Endothelial cell of umbilical vein (primary cell): ENCODE measurements around the gene TNFSF9.

ENCODE experiments used
- EZH2 ChIP-seq: IDR thresholded peaks from 2 replicates; pipeline ENCODE4 v1.6.1; 2012; ENCODE audit warnings: borderline replicate concordance, low read depth, mild to moderate bottlenecking, moderate library complexity, low read length, inconsistent platforms; ENCODE audit not compliant: severe bottlenecking
- FOS ChIP-seq: IDR thresholded peaks from 2 replicates; pipeline ENCODE4 v1.6.1; 2011; ENCODE audit warnings: mild to moderate bottlenecking, low read length, moderate library complexity, borderline replicate concordance; ENCODE audit not compliant: insufficient read depth
- GATA2 ChIP-seq: IDR thresholded peaks from 2 replicates; pipeline ENCODE4 v1.7.0; 2011; ENCODE audit warnings: low read depth, mild to moderate bottlenecking, moderate library complexity, mixed read lengths, low read length; ENCODE audit not compliant: insufficient read length, insufficient read depth
- JUN ChIP-seq: IDR thresholded peaks from 2 replicates; pipeline ENCODE4 v1.6.1; 2011; ENCODE audit warnings: borderline replicate concordance, low read depth; ENCODE audit not compliant: insufficient read length, insufficient read depth
- MAX ChIP-seq: IDR thresholded peaks from 2 replicates; pipeline ENCODE4 v1.6.1; 2011; ENCODE audit not compliant: insufficient read depth, insufficient read length
- POLR2A ChIP-seq: IDR thresholded peaks from 2 replicates; pipeline ENCODE4 v1.6.1; 2012; ENCODE audit warnings: low read depth, mild to moderate bottlenecking, control low read depth, low read length
- POLR2AphosphoS5 ChIP-seq: IDR thresholded peaks from 2 replicates; pipeline ENCODE4 v1.6.1; 2012; ENCODE audit warnings: low read depth, mild to moderate bottlenecking, control low read depth, low read length, moderate library complexity; ENCODE audit not compliant: insufficient read depth
- TF ChIP-seq, protein P1 (sequence below), 2 donors: IDR thresholded peaks; 1 replicate in 1 of 2; 2 replicates in 1 of 2; pipeline ENCODE4 v1.5.1; 2011; ENCODE audit warnings: low read length in 2 of 2, mild to moderate bottlenecking in 2 of 2, moderate library complexity in 2 of 2, control low read depth in 1 of 2, inconsistent platforms in 1 of 2, low read depth in 1 of 2; ENCODE audit not compliant: insufficient read depth in 1 of 2; ENCODE audit errors: extremely low read depth in 1 of 2

- TF ChIP-seq, protein P1, sequence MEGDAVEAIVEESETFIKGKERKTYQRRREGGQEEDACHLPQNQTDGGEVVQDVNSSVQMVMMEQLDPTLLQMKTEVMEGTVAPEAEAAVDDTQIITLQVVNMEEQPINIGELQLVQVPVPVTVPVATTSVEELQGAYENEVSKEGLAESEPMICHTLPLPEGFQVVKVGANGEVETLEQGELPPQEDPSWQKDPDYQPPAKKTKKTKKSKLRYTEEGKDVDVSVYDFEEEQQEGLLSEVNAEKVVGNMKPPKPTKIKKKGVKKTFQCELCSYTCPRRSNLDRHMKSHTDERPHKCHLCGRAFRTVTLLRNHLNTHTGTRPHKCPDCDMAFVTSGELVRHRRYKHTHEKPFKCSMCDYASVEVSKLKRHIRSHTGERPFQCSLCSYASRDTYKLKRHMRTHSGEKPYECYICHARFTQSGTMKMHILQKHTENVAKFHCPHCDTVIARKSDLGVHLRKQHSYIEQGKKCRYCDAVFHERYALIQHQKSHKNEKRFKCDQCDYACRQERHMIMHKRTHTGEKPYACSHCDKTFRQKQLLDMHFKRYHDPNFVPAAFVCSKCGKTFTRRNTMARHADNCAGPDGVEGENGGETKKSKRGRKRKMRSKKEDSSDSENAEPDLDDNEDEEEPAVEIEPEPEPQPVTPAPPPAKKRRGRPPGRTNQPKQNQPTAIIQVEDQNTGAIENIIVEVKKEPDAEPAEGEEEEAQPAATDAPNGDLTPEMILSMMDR (IDR thresholded peaks at IDR 0.05; ENCODE audit: extremely low read depth in 1 of 2, insufficient read depth in 1 of 2, low read depth in 1 of 2, low read length in 2 of 2): no peak
- TF ChIP-seq EZH2 (no peak), JUN (no peak), MAX (no peak), POLR2AphosphoS5 (no peak), GATA2 (no peak), POLR2A (no peak), FOS (no peak)
Measured at GRCh38 chr19:6514089-6514488, 16.7 kb upstream of the TNFSF9 start.
